ENCODE results near the gene LPAR1.

Gene LPAR1

GRCh38 chr9:111037356-111037707 is 938 bp downstream of the LPAR1 start:
- no peak for DNase-seq

GRCh38 chr9:111036946-111037345 is 1.3 kb downstream of the LPAR1 start:
- no peak for DNase-seq

- no peak for DNase-seq
Measured at GRCh38 chr9:111036429-111036789, 1.9 kb downstream of the LPAR1 start.

- no peak for DNase-seq
Measured at GRCh38 chr9:111035543-111036428, 2.5 kb downstream of the LPAR1 start.

GRCh38 chr9:111034898-111035539 is 3.3 kb downstream of the LPAR1 start:
- DNase-seq: no peak

- DNase-seq: no peak
Measured at GRCh38 chr9:111034170-111034897, 3.9 kb downstream of the LPAR1 start.

DNA sequence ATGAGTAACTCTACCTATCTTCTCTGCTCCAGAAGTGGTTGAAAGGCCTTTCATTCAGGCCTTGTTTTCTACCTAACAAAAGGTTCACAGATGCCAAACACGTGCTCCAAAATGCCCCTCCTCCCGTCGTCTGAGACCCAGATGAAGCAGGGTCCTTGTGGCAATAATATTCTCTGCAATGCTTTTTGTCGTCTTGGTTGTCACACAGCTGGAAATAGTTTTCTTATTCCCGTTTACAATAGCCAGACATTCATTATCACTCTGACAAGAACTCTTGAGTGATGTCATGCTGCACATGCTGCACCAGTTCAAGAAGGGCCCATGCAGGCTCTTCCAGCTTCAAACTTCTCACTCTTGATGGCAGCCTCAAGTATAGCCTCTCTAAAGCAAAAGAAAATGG is 7.8 kb downstream of the LPAR1 start:
- no peak for DNase-seq

DNA sequence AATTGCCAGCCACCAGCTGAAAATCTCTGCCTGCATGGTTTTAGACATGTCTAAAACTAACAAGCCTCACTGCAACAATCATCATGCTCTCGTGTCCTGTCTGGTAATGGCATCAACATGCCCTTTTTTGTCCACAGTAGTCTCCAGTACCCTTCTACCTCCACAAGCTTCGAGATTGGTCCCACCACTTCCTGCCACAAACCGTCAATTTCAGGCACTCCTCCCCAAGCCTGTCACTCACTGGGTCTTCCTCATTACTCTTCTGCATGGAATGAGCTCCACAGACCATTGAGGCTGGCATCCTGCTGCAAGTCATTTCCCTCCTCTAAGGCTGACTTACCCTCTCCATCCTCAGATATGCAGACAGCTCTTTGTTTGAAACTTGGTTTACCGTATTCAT is 9.0 kb downstream of the LPAR1 start:
- DNase-seq: no peak

DNA sequence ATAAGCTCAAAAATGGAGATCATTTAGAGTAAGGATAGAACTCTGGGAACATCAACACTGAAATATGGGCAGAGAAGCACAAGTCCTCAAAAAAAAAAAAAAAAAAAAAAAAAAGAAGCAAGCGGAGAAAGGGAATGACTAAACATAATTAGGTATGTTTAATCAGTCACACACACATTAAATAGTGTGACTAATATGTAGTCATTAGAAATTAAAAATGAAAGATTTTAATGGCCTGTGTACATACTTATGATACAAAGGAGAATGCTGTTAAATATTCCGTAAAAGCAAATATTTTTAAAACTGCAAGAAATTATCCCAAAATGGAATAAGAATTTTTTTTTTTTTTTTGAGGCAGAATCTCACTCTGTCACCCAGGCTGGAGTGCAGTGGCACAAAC is 10.5 kb downstream of the LPAR1 start:
- no peak for DNase-seq

- no peak for DNase-seq
Measured at GRCh38 chr9:111023128-111023527, 15.1 kb downstream of the LPAR1 start.

DNA sequence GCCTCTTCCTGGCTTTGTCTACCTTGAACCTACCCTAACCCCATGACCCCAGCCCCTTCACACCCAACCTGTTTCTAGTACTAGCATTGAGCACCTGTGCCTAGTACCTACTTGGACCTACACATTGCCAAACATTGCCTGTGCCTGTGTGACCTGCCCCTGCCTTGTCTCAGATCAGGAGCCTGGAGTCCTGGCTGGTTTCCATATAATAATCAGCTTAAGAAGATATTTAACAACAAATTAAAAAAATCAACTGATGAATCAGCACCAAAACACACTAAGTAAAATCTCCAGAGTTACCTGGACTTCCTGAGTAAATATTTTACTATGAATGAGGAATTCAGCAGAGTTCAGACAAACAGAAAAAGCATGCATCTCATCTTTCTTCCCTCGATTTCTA is 17.7 kb downstream of the LPAR1 start:
- no peak for DNase-seq

DNA sequence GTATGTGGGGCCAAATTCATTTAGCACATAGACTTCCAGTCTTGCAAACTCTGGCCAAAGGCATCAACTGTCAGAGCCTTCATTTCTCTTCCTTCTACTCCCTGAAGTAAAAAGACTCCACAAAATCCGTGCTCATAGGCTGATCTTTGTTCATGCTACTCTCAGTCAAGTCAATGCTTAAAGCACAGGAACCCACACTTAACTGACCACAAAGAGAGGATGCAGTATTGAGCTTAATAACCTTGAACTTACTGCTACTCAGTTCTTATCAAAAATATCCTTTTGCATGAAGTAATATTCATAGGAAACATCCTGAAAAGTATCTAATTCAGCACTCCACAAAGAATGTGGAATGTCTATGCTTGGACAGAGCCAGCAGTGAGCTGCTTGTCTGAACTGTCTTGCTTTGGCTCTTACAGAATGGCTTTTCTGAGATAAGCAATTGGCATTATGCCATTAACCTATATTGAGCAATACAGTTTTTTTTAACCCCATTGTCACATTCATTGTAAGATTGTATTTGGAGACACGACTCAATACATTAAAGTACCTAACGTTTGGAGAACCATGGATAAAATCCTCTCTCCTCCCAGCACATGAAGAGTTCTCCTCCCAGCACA is 21.7 kb downstream of the LPAR1 start:
- DNase-seq: no peak

DNA sequence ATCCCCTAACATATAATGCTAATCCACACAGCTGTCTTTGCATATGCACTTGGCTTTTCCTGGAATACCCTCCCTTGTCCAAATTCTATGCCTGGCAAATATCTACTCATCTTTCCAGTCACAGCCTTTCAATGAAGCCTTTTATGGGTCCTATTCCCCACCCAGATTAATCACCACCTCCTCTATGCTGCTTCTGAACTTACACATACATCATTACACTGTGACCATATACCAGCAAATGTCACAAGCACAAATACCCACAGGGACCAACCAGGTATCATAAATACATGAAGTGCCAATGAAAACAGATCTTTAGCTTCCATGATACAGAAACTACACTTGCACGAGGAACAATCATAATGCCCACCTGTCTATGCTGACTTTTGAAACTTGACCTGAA is 22.3 kb downstream of the LPAR1 start:
- no peak for DNase-seq

DNA sequence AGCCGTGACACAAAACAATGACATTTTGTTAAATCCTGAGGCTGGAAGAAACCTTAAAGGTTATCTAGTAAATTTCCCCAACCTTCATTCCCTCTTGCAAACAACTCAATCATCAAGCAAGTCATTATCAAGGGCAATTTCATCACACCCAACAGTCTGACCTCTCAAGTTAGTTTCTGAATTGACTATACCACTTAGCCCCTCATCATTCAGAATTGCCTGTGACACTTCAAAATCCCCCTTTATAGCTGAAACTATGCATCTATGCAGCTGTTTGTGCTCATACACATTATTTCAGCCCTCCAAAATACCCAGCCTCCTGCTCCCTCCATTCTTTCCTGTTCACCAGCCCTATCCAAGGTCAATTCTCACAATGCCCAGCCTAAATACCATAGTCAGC is 24.6 kb downstream of the LPAR1 start:
- no peak for DNase-seq

DNA sequence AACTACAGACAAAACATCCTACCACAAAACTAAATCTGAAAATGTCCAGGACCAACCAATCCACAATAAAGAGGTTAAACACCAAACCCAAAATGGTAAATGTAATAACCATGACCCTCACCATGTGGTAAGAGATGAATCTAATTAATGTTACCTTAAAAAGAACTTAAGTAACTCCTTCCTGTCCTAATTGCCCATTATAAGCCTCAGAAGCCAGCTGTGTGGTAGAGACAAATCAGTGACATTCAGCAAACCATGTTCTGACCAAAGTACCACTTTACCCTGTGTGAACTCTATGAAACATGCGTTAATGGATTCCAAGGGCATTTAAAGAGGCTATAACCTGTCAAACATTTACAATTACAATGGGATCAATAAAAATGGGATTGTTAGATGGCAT is 25.0 kb downstream of the LPAR1 start:
- DNase-seq: no peak

DNA sequence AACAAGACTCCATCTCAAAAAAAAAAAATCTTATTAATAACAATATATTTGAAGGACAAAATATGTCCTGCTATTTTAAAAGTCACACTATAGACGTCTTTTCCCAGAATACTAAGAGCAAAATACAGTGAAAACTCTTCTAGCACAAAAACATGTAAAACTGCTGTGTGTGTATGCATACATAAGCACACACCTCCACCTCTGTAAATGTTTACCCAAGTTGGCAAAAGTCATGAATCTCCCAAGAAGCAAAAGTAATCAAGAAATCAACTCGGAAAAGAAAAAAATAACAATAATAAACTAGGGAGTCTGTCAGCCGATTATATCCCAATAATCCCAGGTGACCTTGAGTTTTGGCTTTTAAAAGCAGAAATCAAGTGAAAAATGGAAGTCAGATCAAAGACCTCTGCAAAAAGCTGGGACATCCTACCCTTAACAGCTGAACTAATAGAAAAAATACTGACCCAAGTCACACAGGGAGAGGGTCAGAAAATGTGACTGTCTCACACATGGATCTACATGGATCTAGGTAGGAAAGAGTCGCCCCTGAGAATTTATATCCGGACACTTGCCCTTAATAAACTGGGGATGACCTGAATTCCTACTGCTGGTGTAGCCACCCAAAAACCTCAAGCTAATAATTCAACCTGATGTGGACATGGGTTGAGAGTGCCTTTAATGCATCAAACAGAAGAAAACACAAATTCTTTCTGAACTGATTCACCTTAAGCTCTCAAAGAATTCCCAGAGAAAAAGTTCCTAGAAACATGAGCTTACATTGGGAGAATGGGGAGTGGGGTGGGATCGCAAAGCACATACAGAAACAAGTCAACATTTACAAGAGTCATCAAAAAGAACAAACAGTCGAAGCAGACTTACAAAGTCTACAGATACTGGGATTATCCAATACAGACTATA is 29.9 kb downstream of the LPAR1 start:
- no peak for DNase-seq

- DNase-seq: no peak
Measured at GRCh38 chr9:111005746-111006470, 32.4 kb downstream of the LPAR1 start.

DNA sequence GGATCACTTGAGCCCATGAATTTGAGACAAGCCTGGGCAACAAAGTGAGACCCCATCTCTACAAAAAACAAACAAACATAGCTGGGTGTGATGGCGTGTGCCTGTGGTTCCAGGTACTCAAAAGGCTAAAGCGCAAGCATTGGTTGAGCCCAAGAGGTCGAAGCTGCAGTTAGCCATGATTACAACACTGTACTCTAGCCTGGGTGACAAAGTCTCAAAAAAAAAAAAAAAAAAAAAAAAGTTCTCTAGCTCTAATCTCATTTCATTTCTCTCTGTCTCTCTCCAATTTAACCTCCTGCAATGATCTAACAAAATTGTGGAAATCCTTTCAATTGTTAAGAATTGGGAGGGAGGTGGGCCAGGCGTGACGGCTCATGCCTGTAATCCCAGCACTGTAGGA is 33.3 kb downstream of the LPAR1 start:
- DNase-seq: no peak

GRCh38 chr9:111003182-111003581 is 35.1 kb downstream of the LPAR1 start:
- no peak for DNase-seq

GRCh38 chr9:111001526-111001925 is 36.7 kb downstream of the LPAR1 start:
- no peak for DNase-seq

DNA sequence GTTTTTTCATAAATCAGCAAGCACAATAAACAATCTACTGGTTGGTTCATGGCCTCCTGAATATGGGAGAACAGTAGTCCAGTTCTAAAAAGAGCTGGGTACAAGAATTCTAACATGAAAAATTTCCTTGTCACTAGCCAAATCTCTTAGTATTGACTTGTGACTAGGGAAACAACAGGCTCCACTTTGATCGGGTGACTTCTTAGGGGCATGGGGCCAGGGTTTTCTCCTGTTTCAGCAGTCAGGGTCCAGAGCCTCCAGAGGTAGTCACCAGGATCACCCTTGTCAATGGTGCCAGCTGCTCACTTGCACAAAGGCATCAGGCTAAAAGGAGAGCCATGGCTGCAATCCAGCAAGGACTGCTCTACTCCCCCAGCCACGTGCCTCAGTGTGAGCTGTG is 38.1 kb downstream of the LPAR1 start:
- no peak for DNase-seq

DNA sequence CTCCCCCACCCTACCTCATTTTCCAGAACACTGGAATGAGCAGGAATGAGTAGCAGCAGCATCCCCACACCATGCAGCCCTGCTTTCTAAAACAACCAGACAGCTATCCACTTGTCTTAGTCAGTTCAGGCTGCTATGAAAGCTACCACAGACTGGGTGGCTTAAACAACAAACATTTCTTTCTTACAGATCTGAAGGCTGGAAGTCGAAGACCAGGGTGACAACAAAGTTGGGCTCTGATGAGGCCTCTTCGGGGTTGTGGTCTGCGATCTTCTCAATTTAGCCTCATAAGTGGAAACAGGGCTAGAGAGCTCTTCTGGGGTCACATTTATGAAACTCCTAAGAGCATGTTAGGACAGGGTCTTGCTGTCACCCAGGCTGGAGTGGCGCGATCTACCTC is 38.9 kb downstream of the LPAR1 start:
- DNase-seq: no peak

Measured in CD4-positive, alpha-beta T cell treated with Interleukin-4 for 4 hours (primary cell).